Measurements from ENCODE around the gene CCL19.

GRCh38 chr9:34717996-34718614 is 27.0 kb upstream of the CCL19 start:
- no peak for TF ChIP-seq CTCF (IDR thresholded peaks at IDR 0.05)
- no peak for TF ChIP-seq POLR2A (IDR thresholded peaks at IDR 0.05)

All from right lobe of liver (tissue), 4 donors.